WI38 (cell line): ENCODE data around the gene APOH.

ENCODE experiments used
- H3K4me3 ChIP-seq: 2 replicates; pipeline ENCODE4 v1.5.1; 2011; ENCODE audit warnings: low read depth, mild to moderate bottlenecking, control low read depth, low read length
- TF ChIP-seq, protein P1 (sequence below): IDR thresholded peaks from 2 replicates; pipeline ENCODE4 v1.5.1; 2012; ENCODE audit warnings: low read depth, mild to moderate bottlenecking, control low read depth, low read length

APOH gene

GRCh38 chr17:66222798-66223350 is 6.3 kb downstream of the APOH start:
- TF ChIP-seq, protein P1, sequence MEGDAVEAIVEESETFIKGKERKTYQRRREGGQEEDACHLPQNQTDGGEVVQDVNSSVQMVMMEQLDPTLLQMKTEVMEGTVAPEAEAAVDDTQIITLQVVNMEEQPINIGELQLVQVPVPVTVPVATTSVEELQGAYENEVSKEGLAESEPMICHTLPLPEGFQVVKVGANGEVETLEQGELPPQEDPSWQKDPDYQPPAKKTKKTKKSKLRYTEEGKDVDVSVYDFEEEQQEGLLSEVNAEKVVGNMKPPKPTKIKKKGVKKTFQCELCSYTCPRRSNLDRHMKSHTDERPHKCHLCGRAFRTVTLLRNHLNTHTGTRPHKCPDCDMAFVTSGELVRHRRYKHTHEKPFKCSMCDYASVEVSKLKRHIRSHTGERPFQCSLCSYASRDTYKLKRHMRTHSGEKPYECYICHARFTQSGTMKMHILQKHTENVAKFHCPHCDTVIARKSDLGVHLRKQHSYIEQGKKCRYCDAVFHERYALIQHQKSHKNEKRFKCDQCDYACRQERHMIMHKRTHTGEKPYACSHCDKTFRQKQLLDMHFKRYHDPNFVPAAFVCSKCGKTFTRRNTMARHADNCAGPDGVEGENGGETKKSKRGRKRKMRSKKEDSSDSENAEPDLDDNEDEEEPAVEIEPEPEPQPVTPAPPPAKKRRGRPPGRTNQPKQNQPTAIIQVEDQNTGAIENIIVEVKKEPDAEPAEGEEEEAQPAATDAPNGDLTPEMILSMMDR: no peak
- H3K4me3 ChIP-seq: no peak overlapping the region

- TF ChIP-seq, protein P1: no peak
These were observed 7.3 kb downstream of the APOH start for GRCh38 chr17:66221755-66222530.

DNA sequence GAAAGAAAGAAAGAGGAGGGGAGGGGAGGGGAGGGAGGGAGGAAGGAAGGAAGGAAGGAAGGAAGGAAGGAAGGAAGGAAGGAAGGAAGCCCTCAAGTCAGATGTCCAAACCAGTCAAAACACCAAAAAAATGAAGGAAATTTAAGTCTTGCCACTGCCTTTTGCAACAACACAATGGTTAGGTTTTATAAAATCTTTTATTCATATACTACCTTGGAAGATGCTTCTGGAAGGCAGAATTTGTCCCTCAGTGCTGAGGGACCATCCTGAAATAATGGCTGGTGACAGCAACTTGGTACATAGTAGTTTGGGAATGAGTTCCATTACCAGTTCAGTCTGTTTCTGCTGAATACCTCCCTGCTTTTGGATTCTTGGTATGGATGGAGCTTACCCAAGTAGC is 7.9 kb downstream of the APOH start:
- no peak overlapping the region for H3K4me3 ChIP-seq
- TF ChIP-seq, protein P1: no peak

More at GRCh38 chr17:66221755-66222530, 7.3 kb downstream of the APOH start:
- no peak overlapping the region for H3K4me3 ChIP-seq

DNA sequence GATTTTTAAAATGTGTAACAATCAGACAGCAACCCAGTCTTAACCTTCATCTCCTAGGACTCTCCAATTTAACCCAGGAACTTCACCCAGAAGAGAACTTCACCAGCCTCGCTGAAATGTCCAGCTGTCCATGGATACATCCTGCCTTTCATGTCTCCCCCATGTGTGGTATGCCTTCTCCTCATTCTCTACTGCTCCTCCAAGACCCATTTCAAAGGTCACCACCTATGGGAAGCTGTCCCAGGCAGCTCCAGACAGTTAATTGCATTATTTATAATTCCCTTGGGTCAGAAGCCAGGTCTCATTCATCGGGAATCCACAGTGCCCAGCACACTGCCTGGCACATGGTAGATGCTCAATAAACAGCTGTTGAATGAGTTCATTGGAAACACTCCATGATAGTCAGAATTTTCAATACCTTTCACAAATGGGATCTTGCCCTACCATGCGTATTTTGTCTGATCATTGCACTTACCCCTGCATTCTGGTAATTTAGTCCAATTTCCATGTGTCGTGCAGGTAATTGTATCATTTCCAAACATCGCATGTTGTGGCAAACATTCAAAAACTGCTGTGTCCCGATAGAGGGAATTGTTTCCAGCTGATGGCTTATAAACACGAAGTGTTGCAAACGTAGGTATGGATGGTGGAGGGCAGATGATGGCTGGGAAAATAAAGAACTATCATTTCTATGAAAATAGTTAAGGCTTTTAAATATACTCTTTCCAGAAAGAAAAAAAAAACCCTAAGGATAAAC is 9.0 kb downstream of the APOH start:
- TF ChIP-seq, protein P1: no peak
- H3K4me3 ChIP-seq: no peak overlapping the region

DNA sequence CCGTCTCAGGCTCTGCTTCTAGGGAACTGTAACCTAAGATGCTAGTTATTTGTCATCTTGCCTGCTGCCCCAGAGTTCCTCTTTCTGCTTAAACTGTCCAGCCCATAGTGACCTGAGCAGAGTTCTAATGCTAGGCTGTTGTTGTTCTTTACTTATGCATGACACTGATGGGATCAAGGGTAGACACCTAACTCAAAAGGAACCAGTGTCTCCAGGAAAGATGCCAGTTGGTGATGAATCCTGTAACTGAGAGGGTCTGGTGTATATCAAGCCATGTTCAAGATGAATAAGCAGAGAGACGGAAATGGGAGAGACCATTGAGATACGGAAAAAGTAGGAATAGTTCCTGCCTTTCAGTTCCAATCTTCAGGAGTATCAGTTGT is 13.7 kb downstream of the APOH start:
- TF ChIP-seq, protein P1: no peak

GRCh38 chr17:66214884-66215528 is 14.2 kb downstream of the APOH start:
- no peak overlapping the region for H3K4me3 ChIP-seq
- TF ChIP-seq, protein P1: no peak

More for the DNA sequence above, 13.7 kb downstream of the APOH start:
- no peak overlapping the region for H3K4me3 ChIP-seq
